PC-3 (cell line): ENCODE data around the gene GAB3. TPM values are rescaled to one million over a fixed set of nuclear protein-coding genes. Genes with fewer than 3 reads are reported as not detected.
A peak's percentile ranks its signal among the peaks of the same experiment; 100 is the strongest.

ENCODE experiments used
- ATAC-seq: fragments of 200-7000 bp; cut with Tn5 transposase; 2 replicates; pipeline ENCODE4 v1.9.1; 2020; ENCODE audit warnings: mild to moderate bottlenecking, moderate library complexity
- BruUV-seq: library from RNA; stranded (reverse); fragments of 400-500 nt; replicated peaks from 2 replicates; lab custom pipeline; 2021; lab: Mats Ljungman, UMichigan
- CTCF ChIA-PET: fragments of 300-600 bp; sonication (Branson Sonifier 250); formaldehyde crosslinking; loops from one replicate; lab custom pipeline; 2022; ENCODE audit warnings: antibody characterized with exemption; lab: Charles Lee
- POLR2A ChIA-PET: fragments of 300-600 bp; sonication (Branson Sonifier 250); formaldehyde crosslinking; loops from one replicate; lab custom pipeline; 2022; ENCODE audit warnings: antibody characterized with exemption; ENCODE audit not compliant: unreplicated experiment; lab: Charles Lee
- DNase-seq: peaks from one replicate; pipeline ENCODE4 v3.0.0-alpha.2; 2015
- H2AFZ ChIP-seq: fragments of 300-600 bp; sonication (generic); 2 replicates; pipeline ENCODE4 v1.6.0; 2016; ENCODE audit warnings: antibody characterized with exemption, low read length
- H3F3A ChIP-seq: fragments of 300-600 bp; sonication (generic); one replicate; pipeline ENCODE4 v1.6.0; 2017; ENCODE audit warnings: antibody characterized with exemption, low read length, control low read depth, mild to moderate bottlenecking; ENCODE audit not compliant: unreplicated experiment
- H3K27ac ChIP-seq: fragments of 300-600 bp; sonication (generic); 2 replicates; pipeline ENCODE4 v1.5.1; 2016; ENCODE audit warnings: mild to moderate bottlenecking, low read length
- H3K27me3 ChIP-seq: fragments of 300-600 bp; sonication (generic); 2 replicates; pipeline ENCODE4 v1.6.1; 2016; ENCODE audit warnings: low read length, mixed read lengths
- H3K36me3 ChIP-seq: fragments of 300-600 bp; sonication (generic); 2 replicates; pipeline ENCODE4 v1.6.1; 2016; ENCODE audit warnings: low read depth, mixed run types, low read length, mixed read lengths
- H3K4me1 ChIP-seq: fragments of 300-600 bp; sonication (generic); 2 replicates; pipeline ENCODE4 v1.5.1; 2016; ENCODE audit warnings: low read length; ENCODE audit not compliant: insufficient read depth
- H3K4me2 ChIP-seq: fragments of 300-600 bp; sonication (generic); 2 replicates; pipeline ENCODE4 v1.6.0; 2016; ENCODE audit warnings: low read length
- H3K4me3 ChIP-seq: fragments of 300-600 bp; sonication (generic); 2 replicates; pipeline ENCODE4 v1.5.1; 2016; ENCODE audit warnings: mild to moderate bottlenecking, low read length, mixed read lengths
- H3K79me2 ChIP-seq: fragments of 300-600 bp; sonication (generic); 2 replicates; pipeline ENCODE4 v1.6.1; 2017; ENCODE audit warnings: low read length, mixed read lengths
- H3K9ac ChIP-seq: fragments of 300-600 bp; sonication (generic); 2 replicates; pipeline ENCODE4 v1.6.0; 2016; ENCODE audit warnings: mild to moderate bottlenecking, low read length
- H3K9me2 ChIP-seq: fragments of 300-600 bp; sonication (generic); replicated peaks from 2 replicates; pipeline ENCODE4 v1.6.1; 2016; ENCODE audit warnings: mixed run types, low read length, mixed read lengths
- H3K9me3 ChIP-seq: fragments of 300-600 bp; sonication (generic); 2 replicates; pipeline ENCODE4 v1.6.1; 2016; ENCODE audit warnings: low read length, mixed read lengths
- H4K20me1 ChIP-seq: fragments of 300-600 bp; sonication (generic); 2 replicates; pipeline ENCODE4 v1.6.1; 2016; ENCODE audit warnings: low read length, mixed read lengths
- EZH2 ChIP-seq: fragments of 300-600 bp; sonication (generic); IDR thresholded peaks from one replicate; pipeline ENCODE4 v1.6.1; 2017; ENCODE audit warnings: antibody characterized with exemption, mild to moderate bottlenecking, low read length; ENCODE audit not compliant: unreplicated experiment
- EZH2phosphoT487 ChIP-seq: fragments of 300-600 bp; sonication (generic); IDR thresholded peaks from 2 replicates; pipeline ENCODE4 v1.6.1; 2018; ENCODE audit warnings: mild to moderate bottlenecking, antibody characterized with exemption, low read length, borderline replicate concordance
- intact Hi-C: fragments of 100-400 bp; cut with micrococcal nuclease; formaldehyde crosslinking; loops from 2 replicates; pipeline ENCODE4 v1.9.0; 2023
- total RNA-seq: library from RNA; depleted of rRNA; stranded (reverse); fragments of >200 nt; gene quantifications from 2 replicates; pipeline ENCODE4 v1.2.3, GENCODE V29; 2014
- TF ChIP-seq, protein P1 (sequence below): fragments of 300-600 bp; sonication (generic); conservative IDR thresholded peaks from 2 replicates; pipeline ENCODE4 v1.5.1; 2017; ENCODE audit warnings: antibody characterized with exemption, low read depth, mild to moderate bottlenecking, low read length

GAB3 gene
- total RNA-seq, 1 experiment from 2014 or later: 3.1 TPM

GRCh38 chrX:154784149-154784995 lies 33.5 kb upstream of the GAB3 start:
- Histone ChIP-seq H3F3A (no peaks in the 10 kb centered on the region), H2AFZ (no peak overlapping the region), H3K27ac (no peak overlapping the region), H3K4me2 (no peak overlapping the region), H4K20me1 (no peaks in the 10 kb centered on the region), H3K4me1 (no peaks in the 10 kb centered on the region), H3K9me2 (no peaks in the 10 kb centered on the region), H3K36me3 (no peaks in the 10 kb centered on the region; the same call in 1 of the 2 replicates), H3K9ac (no peak overlapping the region), H3K79me2 (no peaks in the 10 kb centered on the region), H3K9me3 (no peaks in the 10 kb centered on the region), H3K4me3 (no peak overlapping the region), H3K27me3 (no peaks in the 10 kb centered on the region)
- DNase-seq: no peak
- TF ChIP-seq, protein P1, sequence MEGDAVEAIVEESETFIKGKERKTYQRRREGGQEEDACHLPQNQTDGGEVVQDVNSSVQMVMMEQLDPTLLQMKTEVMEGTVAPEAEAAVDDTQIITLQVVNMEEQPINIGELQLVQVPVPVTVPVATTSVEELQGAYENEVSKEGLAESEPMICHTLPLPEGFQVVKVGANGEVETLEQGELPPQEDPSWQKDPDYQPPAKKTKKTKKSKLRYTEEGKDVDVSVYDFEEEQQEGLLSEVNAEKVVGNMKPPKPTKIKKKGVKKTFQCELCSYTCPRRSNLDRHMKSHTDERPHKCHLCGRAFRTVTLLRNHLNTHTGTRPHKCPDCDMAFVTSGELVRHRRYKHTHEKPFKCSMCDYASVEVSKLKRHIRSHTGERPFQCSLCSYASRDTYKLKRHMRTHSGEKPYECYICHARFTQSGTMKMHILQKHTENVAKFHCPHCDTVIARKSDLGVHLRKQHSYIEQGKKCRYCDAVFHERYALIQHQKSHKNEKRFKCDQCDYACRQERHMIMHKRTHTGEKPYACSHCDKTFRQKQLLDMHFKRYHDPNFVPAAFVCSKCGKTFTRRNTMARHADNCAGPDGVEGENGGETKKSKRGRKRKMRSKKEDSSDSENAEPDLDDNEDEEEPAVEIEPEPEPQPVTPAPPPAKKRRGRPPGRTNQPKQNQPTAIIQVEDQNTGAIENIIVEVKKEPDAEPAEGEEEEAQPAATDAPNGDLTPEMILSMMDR: no peak
- no peak for TF ChIP-seq EZH2
- TF ChIP-seq EZH2phosphoT487: no peak
- ChIA-PET CTCF (no interaction called here), POLR2A (no interaction called here)
- intact Hi-C loops: no loop called here
- ATAC-seq: no peak
- BruUV-seq: no TSS peak

DNA sequence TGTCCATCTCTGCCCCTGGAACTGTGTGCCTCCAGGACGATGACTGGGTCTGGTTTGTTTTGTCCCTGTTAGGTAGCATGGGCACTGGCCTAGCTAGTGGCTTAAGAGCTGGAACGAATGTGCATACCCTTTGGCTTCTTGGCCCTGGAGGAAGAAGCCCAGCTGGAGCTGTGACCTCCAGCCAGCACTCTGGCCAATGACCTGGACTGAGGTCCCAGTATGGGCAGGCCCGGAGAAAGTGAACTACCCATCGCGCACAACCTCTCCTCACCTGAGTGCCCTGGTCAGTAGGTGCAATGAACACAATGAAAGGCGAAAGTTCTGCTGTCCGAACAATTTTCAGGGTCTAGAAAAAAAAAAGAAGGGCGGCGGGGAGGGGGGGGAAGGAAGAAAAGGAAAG lies 30.1 kb upstream of the GAB3 start:
- CTCF ChIA-PET: no interaction called here
- no peaks in the 10 kb centered on the region for H3K4me1 ChIP-seq
- H3F3A ChIP-seq: no peaks in the 10 kb centered on the region
- TF ChIP-seq, protein P1: no peak
- TF ChIP-seq EZH2: no peak
- no peak for TF ChIP-seq EZH2phosphoT487
- no TSS peak for BruUV-seq
- peaks cover 18% of the 10 kb centered on the region for H3K36me3 ChIP-seq
- no peaks in the 10 kb centered on the region for H3K79me2 ChIP-seq
- H3K9ac ChIP-seq: no peak overlapping the region
- H4K20me1 ChIP-seq: no peaks in the 10 kb centered on the region
- ATAC-seq: no peak
- H3K4me3 ChIP-seq: no peak overlapping the region
- no peaks in the 10 kb centered on the region for H3K9me2 ChIP-seq
- H3K9me3 ChIP-seq: no peaks in the 10 kb centered on the region
- no peak for DNase-seq
- intact Hi-C loops: no loop called here
- H2AFZ ChIP-seq: no peak overlapping the region
- H3K4me2 ChIP-seq: no peak overlapping the region
- H3K27ac ChIP-seq: no peak overlapping the region
- POLR2A ChIA-PET: no interaction called here
- no peaks in the 10 kb centered on the region for H3K27me3 ChIP-seq

GRCh38 chrX:154779261-154779660 lies 28.4 kb upstream of the GAB3 start:
- no peaks in the 10 kb centered on the region for H3K79me2 ChIP-seq
- ATAC-seq: no peak
- POLR2A ChIA-PET: no interaction called here

More at GRCh38 chrX:154779261-154779660, 28.4 kb upstream of the GAB3 start:
- Histone ChIP-seq H3K27me3 (no peaks in the 10 kb centered on the region), H3K9me2 (no peaks in the 10 kb centered on the region), H3K9me3 (no peaks in the 10 kb centered on the region), H3F3A (no peaks in the 10 kb centered on the region), H3K36me3 (peaks cover 35% of the 10 kb centered on the region), H3K4me1 (no peaks in the 10 kb centered on the region), H3K9ac (no peak overlapping the region), H3K27ac (no peak overlapping the region), H2AFZ (no peak overlapping the region), H4K20me1 (no peaks in the 10 kb centered on the region), H3K4me2 (no peak overlapping the region), H3K4me3 (no peak overlapping the region)
- peak; percentile 12 for DNase-seq
- intact Hi-C loops: no loop called here
- TF ChIP-seq EZH2phosphoT487: no peak
- TF ChIP-seq, protein P1: no peak
- no TSS peak for BruUV-seq
- CTCF ChIA-PET: no interaction called here
